ENCODE measurements around the gene ASPG.

GRCh38 chr14:104051092-104051813, 34.2 kb upstream of the ASPG start:
- no peak for TF ChIP-seq CTCF (conservative IDR thresholded peaks at IDR 0.05 in 1 of 2, IDR thresholded peaks at IDR 0.05 in 1 of 2; ENCODE audit: low read depth in 1 of 2, low read length in 2 of 2)
- TF ChIP-seq EZH2 (IDR thresholded peaks at IDR 0.05; ENCODE audit: low read length, missing control alignments), result no peak
